Stimulated activated CD8-positive, alpha-beta memory T cell treated with anti-CD3 and anti-CD28 coated beads, Interleukin-15, amount 100 ng/mL, for 24 hours (primary cell): Measurements from ENCODE around the gene STK26.
"Not testable (repeated sequence)": the region's sequence is repeated elsewhere in the genome, so short reads cannot be mapped to it uniquely, and the experiment has no call there.

Experiments
- DNase-seq: peaks from one replicate; pipeline ENCODE4 v3.0.0-alpha.2; 2020; ENCODE audit warnings: low read depth

The STK26 gene

DNA sequence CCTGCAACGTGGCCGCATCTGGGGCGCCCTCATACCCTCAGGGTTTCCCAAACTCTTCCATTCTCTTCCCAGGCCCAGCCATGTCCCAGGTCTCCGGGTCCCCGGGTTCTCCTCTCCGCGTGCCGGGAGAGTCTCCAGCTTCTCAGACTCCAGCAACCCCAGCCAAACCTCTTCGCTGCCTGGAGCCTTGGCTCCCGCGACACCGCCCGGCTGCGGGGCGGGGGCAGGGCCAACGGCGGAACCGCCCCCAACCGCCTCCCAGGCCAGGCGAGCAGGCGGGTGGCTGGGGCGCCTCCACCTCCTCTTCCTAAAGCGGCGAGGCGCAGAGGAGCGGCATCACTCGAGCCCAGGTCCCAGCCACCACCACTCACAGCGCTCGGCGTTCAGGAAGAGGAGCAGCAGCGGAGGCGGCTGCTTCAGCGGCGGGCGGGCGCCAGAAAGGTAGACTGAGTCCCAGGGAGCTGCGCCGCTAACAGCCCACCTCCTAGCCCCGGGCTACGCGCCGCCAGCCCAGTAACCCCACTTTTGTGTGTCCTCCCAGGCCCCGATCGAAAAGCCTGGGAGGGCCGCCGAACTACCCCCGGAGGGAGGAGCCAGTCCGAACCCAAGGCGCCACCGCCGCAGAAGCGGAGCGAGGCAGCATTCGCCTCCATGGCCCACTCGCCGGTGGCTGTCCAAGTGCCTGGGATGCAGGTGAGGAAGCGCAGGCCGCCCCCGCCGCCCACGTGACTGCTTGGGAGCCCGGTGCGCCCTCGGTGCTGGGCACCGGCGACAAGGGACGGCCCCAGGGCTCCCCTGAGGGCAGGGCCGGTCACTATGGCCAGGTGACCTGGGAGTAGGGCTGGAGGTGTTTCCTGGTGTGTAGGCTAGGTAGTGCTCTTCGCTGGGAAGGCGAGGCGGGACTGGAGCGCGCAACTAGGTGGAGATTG lies at the start of gene STK26:
Gene STK26, plus strand, starts transcription at position 336 of the 929 bp plus-strand sequence. Its CDS starts 316 bp downstream, at position 652.
- DNase-seq, result peak; percentile 26

DNA sequence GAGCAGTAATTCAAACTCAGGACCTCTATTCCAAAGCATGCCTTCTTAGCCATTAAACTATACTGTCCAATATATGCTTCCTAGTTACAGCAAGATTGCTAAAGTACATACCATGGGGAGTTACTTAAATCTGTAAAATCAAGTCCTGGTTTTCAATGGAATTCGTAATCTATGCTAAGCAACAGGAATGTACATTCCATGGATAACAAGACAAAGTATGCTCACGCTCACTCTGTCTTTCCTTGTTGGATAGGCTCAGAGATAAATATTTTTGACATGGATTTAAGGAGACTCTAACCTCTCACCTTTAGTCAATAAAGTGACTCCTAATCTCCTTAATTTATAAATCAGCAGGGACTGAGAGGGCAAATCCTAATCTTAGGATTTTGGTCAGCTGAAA lies 47.3 kb upstream of the STK26 start:
- no peak for DNase-seq

GRCh38 chrX:131977619-131978018 lies 45.5 kb upstream of the STK26 start:
- DNase-seq, result no peak

- no peak for DNase-seq
Measured at GRCh38 chrX:131979116-131979515, 44.0 kb upstream of the STK26 start.

GRCh38 chrX:131985526-131986049 lies 37.5 kb upstream of the STK26 start:
- no peak for DNase-seq

- DNase-seq, result no peak
Measured at GRCh38 chrX:131987252-131987651, 35.9 kb upstream of the STK26 start.

DNA sequence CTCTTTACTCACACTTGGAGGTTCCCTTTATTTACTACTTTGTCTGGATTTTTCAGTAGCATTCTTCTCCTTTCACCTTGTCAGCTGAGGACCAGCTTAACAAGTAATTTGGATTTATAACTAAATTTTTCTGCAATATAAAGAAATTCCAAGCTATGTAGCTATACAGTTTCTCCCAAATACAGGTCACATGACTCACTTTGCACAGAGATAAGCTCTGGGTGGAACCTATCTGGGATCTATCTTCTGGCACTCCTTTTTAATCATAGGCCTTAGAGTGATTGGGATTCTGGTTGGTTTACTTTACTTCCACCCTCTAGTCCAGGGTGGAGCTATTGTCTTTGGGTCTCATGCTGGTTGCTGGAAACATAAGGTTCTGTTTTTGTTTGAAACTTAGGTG lies 34.9 kb upstream of the STK26 start:
- DNase-seq, result no peak

DNA sequence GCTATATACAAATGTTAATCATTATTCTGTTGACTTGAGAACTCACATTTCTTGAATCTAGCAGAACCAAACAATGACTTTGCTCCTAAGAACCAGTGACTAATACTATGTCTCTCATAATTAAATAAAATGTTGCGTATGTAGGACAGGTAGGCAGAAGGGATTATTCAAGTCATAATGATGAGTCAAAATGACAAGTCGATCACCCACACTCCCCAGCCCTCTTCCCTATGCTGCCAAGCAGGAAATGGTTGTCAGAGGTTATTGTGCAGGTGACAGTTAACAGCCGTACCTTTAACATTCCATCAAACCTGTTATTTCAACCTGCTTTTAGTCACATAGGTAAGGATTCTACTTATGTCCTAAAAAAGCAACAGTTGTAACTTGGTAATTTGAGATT lies 22.0 kb upstream of the STK26 start:
- DNase-seq, result no peak

GRCh38 chrX:132004728-132005127 lies 18.4 kb upstream of the STK26 start:
- DNase-seq, result no peak

DNA sequence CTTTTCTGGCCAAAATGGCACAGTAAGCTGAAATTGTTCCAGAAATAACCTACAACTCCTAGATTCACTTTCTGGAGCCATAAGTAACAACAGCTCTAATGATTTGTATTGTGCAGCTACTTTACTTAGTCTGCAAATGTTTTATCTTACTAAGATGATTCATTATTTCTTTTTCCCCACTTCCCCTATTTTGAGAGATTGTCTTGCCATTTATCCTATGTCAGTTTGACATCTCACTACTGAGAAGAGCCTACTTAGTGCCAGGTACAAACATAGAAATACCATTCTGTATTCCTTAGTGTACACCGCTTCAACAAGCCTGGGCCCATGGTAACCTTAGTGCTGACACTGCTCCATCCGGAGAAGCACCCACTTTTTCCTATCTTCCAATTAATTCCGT lies 13.8 kb upstream of the STK26 start:
- DNase-seq, result no peak

DNA sequence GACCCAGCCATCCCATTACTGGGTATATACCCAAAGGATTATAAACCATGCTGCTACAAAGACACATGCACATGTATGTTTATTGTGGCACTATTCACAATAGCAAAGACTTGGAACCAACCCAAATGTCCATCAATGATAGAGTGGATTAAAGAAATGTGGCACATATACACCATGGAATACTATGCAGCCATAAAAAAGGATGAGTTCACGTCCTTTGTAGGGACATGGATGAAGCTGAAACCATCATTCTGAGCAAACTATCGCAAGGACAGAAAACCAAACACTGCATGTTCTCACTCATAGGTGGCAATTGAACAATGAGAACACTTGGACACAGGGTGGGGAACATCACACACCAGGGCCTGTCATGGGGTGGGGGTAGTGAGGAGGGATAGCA lies 12.9 kb upstream of the STK26 start:
- not testable (repeated sequence) for DNase-seq

- no peak for DNase-seq
Measured at GRCh38 chrX:132015875-132016274, 7.2 kb upstream of the STK26 start.

GRCh38 chrX:132016628-132017430 lies 6.3 kb upstream of the STK26 start:
- DNase-seq, result no peak

- DNase-seq, result no peak
Measured at GRCh38 chrX:132017431-132018185, 5.5 kb upstream of the STK26 start.

- DNase-seq, result no peak
Measured at GRCh38 chrX:132022198-132022966, 720 bp upstream of the STK26 start.

GRCh38 chrX:132023896-132024386 lies 839 bp downstream of the STK26 start:
- peak; percentile 1 for DNase-seq

DNA sequence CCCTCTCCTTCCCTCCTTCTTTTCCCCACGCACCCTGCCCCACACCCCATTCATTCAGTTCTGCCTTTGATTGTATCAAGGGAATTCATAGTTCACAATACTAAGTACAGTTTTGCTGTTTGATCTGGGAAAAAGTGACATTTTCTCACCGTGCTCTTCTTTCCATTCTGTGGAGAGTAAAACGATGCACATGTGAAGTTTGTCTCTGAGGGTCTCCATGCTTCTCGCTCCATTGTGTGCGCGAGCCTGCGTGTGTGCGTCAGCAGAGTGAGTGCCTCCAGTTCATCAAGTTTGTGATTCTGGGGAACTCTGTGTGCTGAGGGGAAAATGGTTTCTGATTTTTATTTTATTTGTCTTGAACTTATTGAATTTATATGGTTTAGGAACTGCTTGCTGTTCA lies 1.9 kb downstream of the STK26 start:
- DNase-seq, result no peak

- no peak for DNase-seq
Measured at GRCh38 chrX:132030264-132030663, 7.2 kb downstream of the STK26 start.

GRCh38 chrX:132031867-132032266 lies 8.8 kb downstream of the STK26 start:
- DNase-seq, result no peak

DNA sequence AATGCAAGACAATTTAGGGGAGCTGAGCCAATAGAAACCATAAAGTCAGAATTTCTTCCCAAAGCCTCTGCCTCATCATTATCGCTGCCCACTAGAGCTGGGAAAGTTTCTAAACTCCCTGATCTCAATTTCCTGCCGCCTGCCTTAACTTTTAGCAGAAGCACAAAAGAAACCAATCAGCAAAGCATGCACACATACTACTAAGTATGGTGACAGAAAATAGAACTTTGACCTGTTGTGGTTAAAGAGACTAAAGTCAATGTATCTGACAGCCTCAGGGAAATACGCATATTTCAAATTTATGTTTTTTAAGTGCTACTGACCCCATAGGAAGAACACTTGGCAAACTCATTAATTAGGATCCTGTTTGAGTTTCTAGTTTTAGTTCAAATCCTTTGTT lies 10.1 kb downstream of the STK26 start:
- no peak for DNase-seq

- DNase-seq, result no peak
Measured at GRCh38 chrX:132034648-132035047, 11.5 kb downstream of the STK26 start.
